CD4-positive, alpha-beta T cell treated with Interleukin-1 beta for 1 hour (primary cell): ENCODE measurements around the gene ESRRA.
A peak's percentile ranks its signal among the peaks of the same experiment; 100 is the strongest.

ENCODE experiments used
- DNase-seq, 2 donors: peaks; one replicate each; pipeline ENCODE4 v3.0.0-alpha.2; 2020 to 2022

ESRRA gene

GRCh38 chr11:64352099-64352994 lies 47.0 kb downstream of the ESRRA start:
- no peak for DNase-seq

DNA sequence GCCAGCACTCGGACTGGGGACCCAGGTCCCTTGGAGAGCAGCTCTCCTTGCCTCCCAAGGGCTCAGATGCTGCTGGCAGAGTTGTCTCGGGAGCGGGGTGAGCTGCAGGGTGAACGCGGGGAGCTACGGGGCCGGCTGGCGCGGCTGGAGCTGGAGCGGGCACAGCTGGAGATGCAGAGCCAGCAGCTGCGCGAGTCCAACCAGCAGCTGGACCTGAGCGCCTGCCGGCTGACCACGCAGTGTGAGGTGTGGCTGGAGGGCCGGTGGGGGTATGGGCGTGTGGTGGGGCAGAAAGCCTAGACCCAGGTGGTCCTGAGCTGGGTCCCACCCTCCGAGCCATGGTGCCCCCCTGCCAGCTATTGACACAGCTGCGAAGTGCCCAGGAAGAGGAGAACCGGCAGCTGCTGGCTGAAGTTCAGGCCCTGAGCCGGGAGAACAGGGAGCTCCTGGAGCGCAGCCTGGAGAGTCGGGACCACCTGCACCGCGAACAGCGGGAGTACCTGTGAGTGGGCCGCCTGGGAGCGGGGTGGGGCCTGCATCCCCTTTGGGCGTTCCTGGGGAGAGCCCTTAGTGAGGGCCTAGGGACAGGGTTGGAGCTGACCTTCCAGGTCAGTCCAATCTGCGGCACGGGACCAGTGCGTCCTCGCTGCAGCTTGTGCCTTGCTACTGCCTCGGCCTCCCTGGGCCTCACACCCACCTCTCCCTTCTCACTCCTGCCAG lies 47.8 kb downstream of the ESRRA start:
- no peak for DNase-seq

- no peak for DNase-seq
Measured at GRCh38 chr11:64353715-64354506, 48.6 kb downstream of the ESRRA start.

GRCh38 chr11:64355078-64355940 lies 50.0 kb downstream of the ESRRA start:
- peak; percentile 25 to 67 for DNase-seq

GRCh38 chr11:64356498-64357411 lies 51.4 kb downstream of the ESRRA start:
- DNase-seq = peak; percentile 35 to 37

DNA sequence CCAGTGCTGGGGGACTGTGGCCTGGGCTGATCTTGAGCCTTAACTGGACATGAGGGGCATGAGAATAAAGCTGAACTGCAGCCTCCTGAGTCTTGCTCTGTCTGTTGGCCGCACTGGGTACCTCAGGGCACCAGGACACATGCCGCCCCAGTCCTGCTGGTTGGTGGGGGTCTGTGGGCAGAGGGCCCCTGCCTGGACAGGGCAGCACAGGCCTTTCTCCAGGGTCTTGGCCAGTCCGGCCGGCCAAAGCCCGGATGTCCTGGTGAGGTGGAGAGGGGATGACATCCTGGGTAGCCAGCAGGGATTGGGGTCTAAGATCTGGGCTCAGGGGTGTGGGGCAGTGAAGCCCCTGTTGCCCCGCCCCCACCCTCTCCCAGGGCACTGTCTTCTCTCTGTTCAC lies 52.1 kb downstream of the ESRRA start:
- DNase-seq = no peak

GRCh38 chr11:64357904-64358535 lies 52.7 kb downstream of the ESRRA start:
- DNase-seq = peak in 1 of 2 donors; percentile 22

DNA sequence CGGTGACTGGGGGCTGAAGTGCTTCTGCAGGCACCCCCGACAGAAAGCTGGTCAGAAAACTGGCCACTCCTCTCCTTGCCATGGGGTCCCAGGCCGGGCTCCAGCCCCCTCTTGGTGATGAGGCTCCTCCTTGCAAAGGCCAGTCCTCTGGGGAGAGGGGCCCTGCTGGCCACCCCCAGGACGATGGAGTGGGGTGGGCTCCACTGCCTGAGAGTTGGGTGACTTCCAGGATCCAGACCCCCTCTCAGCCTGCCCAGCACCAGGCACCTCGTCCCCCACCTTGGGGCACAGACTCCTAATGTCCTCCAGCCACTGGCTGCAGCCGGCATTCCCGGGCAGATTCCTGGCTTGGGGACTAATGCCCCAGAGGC lies 53.2 kb downstream of the ESRRA start:
- no peak for DNase-seq

- peak; percentile 43 to 44 for DNase-seq
Measured at GRCh38 chr11:64358907-64359711, 53.8 kb downstream of the ESRRA start, which contains the start of gene RPS6KA4. RPS6KA4 (plus strand) TSS chr11:64359162; CDS start chr11:64359236, 74 bp downstream.

DNA sequence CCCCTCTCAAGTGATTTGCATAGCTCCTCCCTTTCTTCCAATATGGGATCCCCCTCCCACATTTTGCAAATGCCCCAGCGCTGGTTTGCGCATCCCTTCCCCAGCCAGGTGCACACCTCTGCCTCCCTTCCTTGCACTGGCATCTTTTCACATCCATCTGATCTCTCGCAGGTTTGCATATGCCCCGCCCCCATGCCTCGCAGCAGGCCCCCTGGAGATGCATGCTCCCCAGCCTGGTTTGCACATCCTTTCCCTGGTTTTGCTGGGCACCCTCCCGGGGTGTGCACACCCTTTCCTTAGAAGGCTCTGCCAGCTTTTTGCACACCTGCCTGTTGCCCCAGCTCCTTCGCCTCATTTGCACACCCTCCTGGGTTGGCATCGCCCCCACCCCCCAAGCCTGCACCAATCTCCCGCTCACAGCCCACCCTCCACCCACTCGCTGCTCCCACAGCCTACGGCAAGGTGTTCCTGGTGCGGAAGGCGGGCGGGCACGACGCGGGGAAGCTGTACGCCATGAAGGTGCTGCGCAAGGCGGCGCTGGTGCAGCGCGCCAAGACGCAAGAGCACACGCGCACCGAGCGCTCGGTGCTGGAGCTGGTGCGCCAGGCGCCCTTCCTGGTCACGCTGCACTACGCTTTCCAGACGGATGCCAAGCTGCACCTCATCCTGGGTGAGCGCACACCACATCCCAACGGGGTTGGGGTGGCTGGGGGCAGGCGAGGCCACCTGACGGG lies 54.6 kb downstream of the ESRRA start:
- DNase-seq = peak in 1 of 2 donors; percentile 26

DNA sequence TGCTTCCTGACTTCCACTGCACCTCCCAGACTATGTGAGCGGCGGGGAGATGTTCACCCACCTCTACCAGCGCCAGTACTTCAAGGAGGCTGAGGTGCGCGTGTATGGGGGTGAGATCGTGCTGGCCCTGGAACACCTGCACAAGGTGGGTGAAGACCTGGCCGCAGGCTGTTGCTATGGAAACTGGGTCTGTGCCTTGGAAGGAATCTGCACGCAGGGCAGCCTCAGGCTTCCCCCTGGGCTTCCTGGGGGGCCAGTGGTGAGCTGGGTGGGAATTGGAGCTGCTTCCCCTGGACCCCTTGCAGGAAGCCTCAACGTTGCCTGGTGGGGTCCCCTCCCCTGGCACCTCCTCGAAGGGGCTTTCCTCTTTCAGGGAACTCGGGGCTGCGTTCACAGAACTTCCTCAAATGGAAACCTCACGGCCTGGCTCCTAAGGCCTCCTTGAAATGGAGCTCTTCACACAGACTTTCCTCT lies 55.2 kb downstream of the ESRRA start:
- DNase-seq = no peak

DNA sequence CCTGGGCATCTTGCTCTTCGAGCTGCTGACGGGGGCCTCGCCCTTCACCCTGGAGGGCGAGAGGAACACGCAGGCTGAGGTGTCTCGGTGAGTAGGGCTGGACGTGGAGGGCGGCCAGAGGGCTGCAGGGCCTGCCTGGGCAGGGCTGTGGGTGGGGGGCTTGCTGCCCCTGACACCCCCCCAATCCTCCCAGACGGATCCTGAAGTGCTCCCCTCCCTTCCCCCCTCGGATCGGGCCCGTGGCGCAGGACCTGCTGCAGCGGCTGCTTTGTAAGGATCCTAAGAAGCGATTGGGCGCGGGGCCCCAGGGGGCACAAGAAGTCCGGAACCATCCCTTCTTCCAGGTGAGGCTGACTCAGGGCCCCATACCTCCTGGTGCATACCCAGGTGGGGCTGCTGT lies 56.3 kb downstream of the ESRRA start:
- no peak for DNase-seq

- no peak for DNase-seq
Measured at GRCh38 chr11:64362339-64362738, 57.0 kb downstream of the ESRRA start.

GRCh38 chr11:64364435-64364834 lies 59.1 kb downstream of the ESRRA start:
- DNase-seq = no peak

- no peak for DNase-seq
Measured at GRCh38 chr11:64364911-64365310, 59.6 kb downstream of the ESRRA start.
